Common myeloid progenitor, CD34-positive (primary cell): ENCODE results near the gene LSG1.

Experiments used
- CTCF ChIA-PET: fragments of 350-600 bp; sonication (Branson Sonifier 250); formaldehyde crosslinking; loops from one replicate; lab custom pipeline; 2021; ENCODE audit warnings: antibody characterized with exemption; lab: Charles Lee
- POLR2A ChIA-PET: fragments of 350-600 bp; sonication (Branson Sonifier 250); formaldehyde crosslinking; loops from one replicate; lab custom pipeline; 2021; ENCODE audit warnings: antibody characterized with exemption; lab: Charles Lee
- DNase-seq, 3 donors: peaks; one replicate each; pipeline versions ENCODE4 v3.0.0 to v3.0.0-alpha.2; 2013
- H3K27ac ChIP-seq, 2 experiments: 1 replicate in 1 of 2; 2 replicates in 1 of 2; pipeline ENCODE4 v1.7.0; 2013; ENCODE audit warnings: inconsistent platforms in 2 of 2, low read length in 2 of 2, mild to moderate bottlenecking in 2 of 2, low read depth in 1 of 2, moderate library complexity in 1 of 2; ENCODE audit not compliant: severe bottlenecking in 2 of 2, insufficient read depth in 1 of 2, poor library complexity in 1 of 2
- H3K27me3 ChIP-seq, 5 experiments: replicated peaks in 2 of 5; 1 replicate in 3 of 5; 2 replicates in 2 of 5; pipeline versions ENCODE4 v1.6.1 to v1.7.0; 2013; ENCODE audit warnings: low read length in 4 of 5, mild to moderate bottlenecking in 2 of 5, moderate library complexity in 2 of 5, inconsistent platforms in 1 of 5; ENCODE audit not compliant: insufficient read depth in 5 of 5, control insufficient read depth in 4 of 5
- H3K36me3 ChIP-seq, 4 experiments: 1 replicate in 2 of 4; 2 replicates in 2 of 4; pipeline versions ENCODE4 v1.6.1 to v1.7.0; 2013; ENCODE audit warnings: low read length in 3 of 4, control low read depth in 1 of 4, mild to moderate bottlenecking in 1 of 4; ENCODE audit not compliant: control insufficient read depth in 4 of 4, insufficient read depth in 4 of 4
- H3K4me1 ChIP-seq, 4 experiments: 1 replicate in 3 of 4; 2 replicates in 1 of 4; pipeline versions ENCODE4 v1.6.1 to v1.7.1; 2013; ENCODE audit warnings: low read length in 3 of 4, mild to moderate bottlenecking in 3 of 4, control low read depth in 1 of 4, inconsistent platforms in 1 of 4, moderate library complexity in 1 of 4; ENCODE audit not compliant: control insufficient read depth in 4 of 4, insufficient read depth in 4 of 4; ENCODE audit errors: control extremely low read depth in 1 of 4
- H3K4me3 ChIP-seq, 7 experiments: 1 replicate in 4 of 7; 2 replicates in 3 of 7; pipeline versions ENCODE4 v1.5.1 to v1.7.0; 2013; ENCODE audit warnings: mild to moderate bottlenecking in 7 of 7, low read length in 6 of 7, moderate library complexity in 6 of 7, inconsistent platforms in 2 of 7, low read depth in 2 of 7, control low read depth in 1 of 7; ENCODE audit not compliant: insufficient read depth in 4 of 7, control insufficient read depth in 1 of 7; ENCODE audit errors: extremely low read depth in 1 of 7
- H3K9me3 ChIP-seq, 5 experiments: 1 replicate in 4 of 5; 2 replicates in 1 of 5; pipeline versions ENCODE4 v1.6.1 to v1.7.1; 2013; ENCODE audit warnings: low read length in 4 of 5, mild to moderate bottlenecking in 2 of 5, inconsistent platforms in 1 of 5, low read depth in 1 of 5, moderate library complexity in 1 of 5; ENCODE audit not compliant: control insufficient read depth in 4 of 5, insufficient read depth in 2 of 5; ENCODE audit errors: control extremely low read depth in 1 of 5
- WGBS: methylation state at CpG from one replicate; pipeline ENCODE4 v1.1.5; 2013; ENCODE audit not compliant: insufficient coverage; 5-methylcytosine and 5-hydroxymethylcytosine counted together

The LSG1 gene

DNA sequence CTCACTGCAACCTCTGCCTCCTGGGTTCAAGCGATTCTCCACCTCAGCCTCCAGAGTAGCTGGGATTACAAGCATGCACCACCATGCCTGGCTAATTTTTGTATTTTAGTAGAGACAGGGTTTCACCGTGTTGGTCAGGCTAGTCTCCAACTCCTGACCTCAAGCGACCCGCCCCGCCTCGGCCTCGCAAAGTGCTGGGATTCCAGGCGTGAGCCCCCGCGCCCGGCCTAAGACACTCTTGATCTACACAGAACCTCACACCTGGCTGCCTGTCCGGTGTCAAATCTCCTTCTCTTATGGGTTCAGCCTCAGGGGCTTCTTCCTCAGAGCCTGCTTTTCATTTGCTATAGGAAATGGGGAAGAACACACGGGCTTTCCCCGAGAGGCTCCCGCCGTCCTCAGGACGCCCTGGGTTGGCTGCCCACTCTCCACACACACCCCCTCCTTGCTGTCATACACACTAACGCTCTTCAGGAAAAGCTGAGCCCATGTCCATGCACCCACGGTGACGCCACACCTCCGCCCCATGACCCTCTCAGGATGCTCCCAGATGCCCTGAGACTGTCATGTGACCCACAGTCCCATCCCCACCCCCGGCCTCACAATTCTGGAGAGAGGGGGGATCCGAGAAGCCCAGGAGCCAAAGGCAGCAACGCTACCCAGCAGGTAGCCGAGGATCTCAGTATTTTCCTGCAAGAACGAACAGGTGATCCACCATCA, 49.2 kb downstream of the LSG1 start:
- CTCF ChIA-PET, result no interaction called here

DNA sequence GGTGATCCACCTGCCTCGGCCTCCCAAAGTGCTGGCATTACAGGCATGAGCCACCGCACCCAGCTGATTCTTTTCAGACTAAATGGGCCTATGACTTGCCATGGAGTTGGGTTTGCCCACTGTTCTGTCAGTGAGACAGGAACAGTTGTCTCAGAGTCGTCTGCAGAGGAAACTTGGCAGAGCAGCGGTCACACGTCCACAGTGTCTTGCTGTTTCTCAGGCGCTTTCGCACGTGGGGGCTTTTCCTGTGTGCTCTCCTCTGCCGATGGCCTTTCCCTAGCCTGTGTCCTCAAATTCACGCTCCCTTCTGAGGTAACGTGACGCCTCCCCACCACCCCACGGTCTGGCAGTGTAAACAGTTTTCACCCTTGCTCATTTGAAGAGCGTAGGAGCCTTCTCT, 50.0 kb downstream of the LSG1 start:
- POLR2A ChIA-PET, result no interaction called here
- CTCF ChIA-PET, result interaction anchor here (0.8 to 1.4 kb wide), 3 partner anchors 11 to 27 kb away, joined by 3 to 10 read pairs (median 5); partner anchors contain the start of gene TMEM44
- peaks cover 12 to 56% (median 33%) of the 10 kb centered on the region in 4 experiments for H3K36me3 ChIP-seq
- DNase-seq, result no peak
- H3K4me3 ChIP-seq, result no peak overlapping the region
- H3K27ac ChIP-seq, result no peak overlapping the region
- no peaks in the 10 kb centered on the region for H3K4me1 ChIP-seq
- H3K27me3 ChIP-seq, result no peaks in the 10 kb centered on the region
- H3K9me3 ChIP-seq, result no peaks in the 10 kb centered on the region
- WGBS, result 95% methylated on average over 14 of the region's 14 CpGs

More for the DNA sequence above, 49.2 kb downstream of the LSG1 start:
- Histone ChIP-seq H3K9me3 (no peaks in the 10 kb centered on the region), H3K4me1 (no peaks in the 10 kb centered on the region), H3K4me3 (no peak overlapping the region), H3K27me3 (no peaks in the 10 kb centered on the region), H3K27ac (no peak overlapping the region), H3K36me3 (peaks cover 16 to 57% (median 31%) of the 10 kb centered on the region in 4 experiments)
- no peak for DNase-seq
- POLR2A ChIA-PET, result no interaction called here
- 93% methylated on average over 16 of the region's 26 CpGs for WGBS

DNA sequence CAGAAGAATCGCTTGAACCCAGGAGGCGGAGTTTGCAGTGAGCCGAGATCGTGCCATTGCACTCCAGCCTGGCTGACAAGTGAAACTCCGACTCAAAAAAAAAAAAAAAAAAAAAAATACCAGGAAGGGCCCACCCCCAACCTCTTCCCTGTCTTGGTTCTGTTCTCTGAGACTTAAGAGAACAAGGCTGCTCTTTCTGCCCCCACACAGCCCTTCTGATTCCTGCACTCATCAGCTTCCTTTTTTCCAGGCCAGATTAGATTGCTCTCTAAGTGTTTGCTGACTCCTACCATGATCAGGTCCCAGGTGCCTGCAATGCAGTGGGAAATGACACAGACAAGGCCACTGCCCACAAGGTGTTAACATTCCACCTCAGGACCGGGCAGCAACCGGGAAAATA, 51.8 kb downstream of the LSG1 start:
- no peak overlapping the region for H3K27ac ChIP-seq
- WGBS, result 100% methylated on average over 2 of the region's 7 CpGs
- ChIA-PET POLR2A (no interaction called here), CTCF (interaction anchor here (0.7 kb wide), 1 partner anchor 381 kb away, joined by 4 read pairs; no protein-coding TSS in a partner anchor)
- no peak for DNase-seq
- no peaks in the 10 kb centered on the region for H3K27me3 ChIP-seq
- peaks cover 11 to 58% (median 28%) of the 10 kb centered on the region in 4 experiments for H3K36me3 ChIP-seq
- no peaks in the 10 kb centered on the region for H3K4me1 ChIP-seq
- no peaks in the 10 kb centered on the region for H3K9me3 ChIP-seq
- no peak overlapping the region for H3K4me3 ChIP-seq

DNA sequence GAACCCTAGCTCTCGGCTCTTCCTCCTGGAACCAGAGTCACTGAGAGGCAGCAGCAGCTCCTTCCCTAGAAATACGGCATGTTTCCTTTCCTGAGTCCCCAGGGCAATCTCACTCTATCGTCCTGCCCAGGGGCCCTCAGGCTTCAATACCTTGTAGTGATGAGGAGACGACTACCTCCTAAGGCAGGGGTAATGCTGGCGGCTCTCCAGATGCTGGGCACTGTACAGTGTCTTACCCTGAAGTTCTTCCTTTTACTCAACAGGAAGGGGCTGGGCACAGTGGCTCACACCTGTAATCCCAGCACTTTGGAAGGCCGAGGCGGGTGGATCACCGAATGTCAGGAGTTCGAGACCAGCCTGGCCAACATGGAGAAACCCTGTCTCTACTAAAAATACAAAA, 52.2 kb downstream of the LSG1 start:
- 96% methylated on average over 4 of the region's 9 CpGs for WGBS

DNA sequence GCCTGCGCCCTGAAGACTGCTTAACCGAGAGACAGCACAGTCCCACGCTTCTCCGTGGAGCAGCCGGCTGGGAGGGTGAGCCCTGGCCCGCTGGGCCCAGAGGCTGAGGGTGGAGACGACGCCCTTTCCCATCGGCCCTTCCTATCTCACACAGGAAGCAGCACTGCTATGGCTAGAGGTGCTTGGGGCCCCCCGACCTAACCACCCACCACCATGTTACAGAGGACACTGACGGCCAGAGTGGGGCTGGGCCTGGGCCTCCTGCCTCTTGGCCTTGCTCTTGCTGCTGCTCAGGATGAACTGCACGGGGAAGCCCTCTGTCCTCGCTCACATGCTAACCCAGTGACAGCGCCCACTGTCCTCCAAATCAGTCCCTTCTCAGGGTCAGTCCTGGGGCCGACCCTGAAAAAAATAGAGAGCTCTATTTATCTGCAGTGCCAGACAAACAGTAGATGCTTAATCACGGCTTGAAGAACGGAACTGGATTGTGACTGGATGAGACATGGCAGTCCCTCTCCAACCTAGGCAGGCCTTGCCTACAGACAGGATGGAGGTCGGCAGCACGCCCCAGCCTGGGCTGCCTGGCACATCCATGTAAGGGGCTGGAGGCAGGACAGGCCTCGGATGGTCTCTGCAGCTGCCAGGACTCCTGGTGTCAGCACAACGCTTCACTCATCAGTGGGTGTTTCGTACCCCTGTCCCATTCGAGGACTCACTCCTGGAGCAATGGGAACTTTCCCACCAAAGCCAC, 53.0 kb downstream of the LSG1 start:
- 86% methylated on average over 20 of the region's 23 CpGs for WGBS
- ChIA-PET CTCF (no interaction called here), POLR2A (no interaction called here)
- H3K9me3 ChIP-seq, result no peaks in the 10 kb centered on the region
- peaks cover 10 to 54% (median 28%) of the 10 kb centered on the region in 4 experiments for H3K36me3 ChIP-seq
- H3K4me1 ChIP-seq, result no peaks in the 10 kb centered on the region
- H3K4me3 ChIP-seq, result no peak overlapping the region
- no peaks in the 10 kb centered on the region for H3K27me3 ChIP-seq
- DNase-seq, result no peak
- H3K27ac ChIP-seq, result no peak overlapping the region

More for the DNA sequence above, 52.2 kb downstream of the LSG1 start:
- no peak overlapping the region for H3K27ac ChIP-seq
- peaks cover 11 to 55% (median 27%) of the 10 kb centered on the region in 4 experiments for H3K36me3 ChIP-seq
- no peaks in the 10 kb centered on the region for H3K9me3 ChIP-seq
- POLR2A ChIA-PET, result no interaction called here
- H3K27me3 ChIP-seq, result no peaks in the 10 kb centered on the region
- H3K4me1 ChIP-seq, result no peaks in the 10 kb centered on the region
- no peak for DNase-seq
- CTCF ChIA-PET, result no interaction called here
- H3K4me3 ChIP-seq, result no peak overlapping the region

DNA sequence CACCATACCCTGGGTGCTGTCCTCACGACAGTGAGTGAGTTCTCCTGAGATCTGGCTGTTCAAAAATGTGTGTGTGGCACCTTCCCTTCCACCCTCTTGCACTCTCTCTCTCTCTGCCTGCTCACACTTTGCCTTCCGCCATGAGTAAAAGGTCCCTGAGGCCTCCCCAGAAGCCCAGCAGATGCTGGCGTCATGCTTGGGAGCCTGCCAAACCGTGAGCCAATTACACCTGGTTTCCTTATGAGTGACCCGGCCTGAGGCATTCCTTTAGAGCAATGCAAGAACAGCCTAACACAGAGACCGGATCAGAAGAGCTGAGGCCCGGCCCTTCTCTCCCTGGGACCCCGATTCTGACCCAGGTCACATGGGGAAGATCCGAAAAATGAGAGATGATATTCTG, 54.2 kb downstream of the LSG1 start:
- H3K4me3 ChIP-seq, result no peak overlapping the region
- H3K27me3 ChIP-seq, result no peaks in the 10 kb centered on the region
- 99% methylated on average over 7 of the region's 9 CpGs for WGBS
- no peaks in the 10 kb centered on the region for H3K9me3 ChIP-seq
- ChIA-PET CTCF (no interaction called here), POLR2A (no interaction called here)
- H3K27ac ChIP-seq, result no peak overlapping the region
- peaks cover 10 to 42% (median 22%) of the 10 kb centered on the region in 4 experiments for H3K36me3 ChIP-seq
- DNase-seq, result no peak
- H3K4me1 ChIP-seq, result no peaks in the 10 kb centered on the region
